ENCODE data around the gene DCAF7. TPM values are rescaled to one million over a fixed set of nuclear protein-coding genes. Genes with fewer than 3 reads are reported as not detected.

DCAF7 gene
- total RNA-seq, 1 experiment from 2014 or later: 144 TPM

- intact Hi-C loops (cut with micrococcal nuclease): no loop called here
- Histone ChIP-seq H3K36me3 (ENCODE audit: control insufficient read depth in 1 of 2, insufficient read depth in 2 of 2, low read length in 2 of 2) (no peaks in the 10 kb centered on the region), H3K9me2 (ENCODE audit: insufficient read depth) (no peaks in the 10 kb centered on the region), H2AFZ (ENCODE audit: low read depth, low read length, poor library complexity, severe bottlenecking) (no peak overlapping the region), H3K9ac (ENCODE audit: low read length) (no peak overlapping the region), H4K20me1 (ENCODE audit: insufficient read depth) (no peaks in the 10 kb centered on the region), H3K27ac (ENCODE audit: low read depth, low read length) (no peak overlapping the region; the same call in 1 of the 2 replicates), H3K4me2 (ENCODE audit: low read length) (no peak overlapping the region), H3K79me2 (ENCODE audit: insufficient read depth, low read length) (0 out of 2 replicates have a peak, but pooled peaks cover 4% of the 10 kb centered on the region), H3K9me3 (ENCODE audit: control insufficient read depth in 1 of 2, insufficient read depth in 1 of 2, low read depth in 1 of 2, low read length in 2 of 2) (no peaks in the 10 kb centered on the region), H3K4me1 (ENCODE audit: control insufficient read depth in 1 of 2, insufficient read depth in 2 of 2, low read length in 2 of 2) (peaks cover 8 to 13% of the 10 kb centered on the region in 2 experiments), H3K27me3 (ENCODE audit: insufficient read depth, low read length) (no peaks in the 10 kb centered on the region; the same call in 1 of the 2 replicates), H3K4me3 (replicated peaks in 1 of 2; ENCODE audit: low read depth in 1 of 2, low read length in 2 of 2) (no peak overlapping the region)
- ChIA-PET POLR2A (no interaction called here), RAD21 (ENCODE audit: low non-redundant PET in 1 of 2, low total read pairs in 2 of 2, uncharacterized antibody in 2 of 2, unreplicated experiment in 2 of 2) (no interaction called here), CTCF (no interaction called here)
- TF ChIP-seq SIN3A (IDR thresholded peaks at IDR 0.05; ENCODE audit: low read depth) (no peak), YY1 (IDR thresholded peaks at IDR 0.05; ENCODE audit: extremely low read depth, insufficient replicate concordance, low read depth, low read length) (no peak), JUND (IDR thresholded peaks at IDR 0.05) (no peak), TCF7L2 (IDR thresholded peaks at IDR 0.05; ENCODE audit: borderline replicate concordance, extremely low read depth, insufficient read depth, insufficient read length) (no peak), RAD21 (IDR thresholded peaks at IDR 0.05; ENCODE audit: low read depth) (no peak), EZH2phosphoT487 (IDR thresholded peaks at IDR 0.05; ENCODE audit: borderline replicate concordance) (no peak), SP1 (IDR thresholded peaks at IDR 0.05; ENCODE audit: low read depth) (no peak), SRF (IDR thresholded peaks at IDR 0.05; ENCODE audit: low read depth) (no peak), CTCF (IDR thresholded peaks at IDR 0.05 in 2 of 3, conservative IDR thresholded peaks at IDR 0.05 in 1 of 3; ENCODE audit: borderline replicate concordance in 1 of 3, insufficient read depth in 1 of 3, low read depth in 2 of 3, low read length in 2 of 3) (no peak), EZH2 (IDR thresholded peaks at IDR 0.05) (no peak), POLR2AphosphoS5 (IDR thresholded peaks at IDR 0.05; ENCODE audit: low read depth, low read length) (no peak), ZNF274 (IDR thresholded peaks at IDR 0.05; ENCODE audit: low read depth, low read length) (no peak), MAX (IDR thresholded peaks at IDR 0.05) (no peak), ZFX (IDR thresholded peaks at IDR 0.05) (no peak; the same call in 1 of the 2 replicates), ELF1 (IDR thresholded peaks at IDR 0.05; ENCODE audit: borderline replicate concordance, low read depth) (no peak), CEBPB (IDR thresholded peaks at IDR 0.05; ENCODE audit: low read depth) (no peak)
- ATAC-seq (no peak), DNase-seq (ENCODE audit: low read depth, low spot score) (no peak)
- BruUV-seq (replicated peaks): no TSS peak
Observed at GRCh38 chr17:63544467-63545301, 5.6 kb upstream of the DCAF7 start.
